GM19193 (cell line): ENCODE data around the gene GPR3.

Source experiments
- POLR2A ChIP-seq: IDR thresholded peaks from 4 replicates; pipeline ENCODE4 v1.6.1; 2011; ENCODE audit not compliant: insufficient read depth, insufficient read length; ENCODE audit errors: extremely low read depth

Gene GPR3

GRCh38 chr1:27366113-27366410, 26.4 kb upstream of the GPR3 start:
- no peak for TF ChIP-seq POLR2A

DNA sequence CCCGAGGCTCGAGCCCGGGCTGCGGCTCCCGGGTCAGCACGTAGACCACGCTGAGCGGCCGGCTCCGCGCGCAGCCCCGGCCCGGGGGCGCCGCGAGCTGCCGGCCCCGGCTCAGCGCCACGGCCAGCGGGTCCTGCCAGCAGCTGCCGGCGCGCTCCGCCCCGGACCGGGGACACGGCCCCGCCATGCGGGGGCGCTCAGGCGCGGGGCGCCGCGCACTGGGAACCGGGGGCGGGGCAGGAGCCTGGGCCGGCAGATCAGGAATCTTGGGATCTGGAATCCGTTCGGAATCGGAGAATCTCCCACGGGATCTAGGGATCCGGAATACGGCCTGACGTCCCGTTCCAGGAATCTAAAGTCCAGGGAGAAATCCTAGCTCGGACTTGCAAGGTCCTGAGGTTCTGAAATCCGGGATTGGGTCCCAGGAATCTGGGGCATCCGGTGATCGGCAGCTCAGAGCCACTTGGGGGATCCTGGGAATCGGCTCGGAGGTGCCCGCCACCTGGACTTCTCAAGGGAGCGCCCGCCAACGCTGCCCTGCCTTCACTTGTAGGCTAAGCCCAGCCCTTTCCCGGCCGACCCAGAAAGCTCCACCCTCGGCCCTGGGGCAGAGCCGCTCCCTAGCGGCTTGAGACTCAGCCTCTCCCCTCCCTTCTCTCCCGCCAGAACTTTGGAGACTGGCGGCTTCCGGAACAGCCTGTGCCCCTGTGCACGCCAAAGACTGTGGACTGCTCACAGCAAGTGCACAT, 25.8 kb upstream of the GPR3 start, which contains the start of gene MAP3K6:
Gene MAP3K6 (minus strand): TSS at position 551 of the 749 bp plus-strand sequence. CDS start 364 bp downstream, at position 187.
- TF ChIP-seq POLR2A, result no peak

DNA sequence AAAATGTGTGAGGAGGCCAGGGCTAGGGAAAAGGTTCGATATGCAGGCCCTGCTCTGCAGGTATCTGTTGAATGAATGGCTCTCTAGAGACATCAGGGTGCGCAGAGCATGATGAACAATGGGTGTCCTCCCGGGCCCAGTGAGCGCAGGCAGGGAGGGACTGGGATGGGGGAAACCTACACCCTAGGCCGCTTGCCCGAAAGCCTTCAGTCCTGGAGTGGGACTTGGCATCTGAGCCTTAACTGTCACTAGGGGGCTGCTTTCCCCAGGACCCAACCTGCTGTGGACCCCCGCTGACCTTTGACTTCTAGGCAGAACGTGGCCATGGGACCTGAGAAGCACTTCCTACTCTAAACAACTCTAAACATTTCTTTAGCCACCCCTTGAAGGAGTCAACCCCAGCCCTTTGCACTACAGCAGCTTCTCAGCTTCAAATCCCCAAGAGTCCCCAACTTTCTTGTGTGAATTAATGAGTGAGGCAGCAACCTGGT, 25.2 kb upstream of the GPR3 start:
- no peak for TF ChIP-seq POLR2A

GRCh38 chr1:27368869-27369582, 23.4 kb upstream of the GPR3 start:
- no peak for TF ChIP-seq POLR2A

- TF ChIP-seq POLR2A, result no peak
Measured at GRCh38 chr1:27372022-27372807, 20.2 kb upstream of the GPR3 start.

GRCh38 chr1:27372808-27373690, 19.4 kb upstream of the GPR3 start:
- TF ChIP-seq POLR2A, result no peak

DNA sequence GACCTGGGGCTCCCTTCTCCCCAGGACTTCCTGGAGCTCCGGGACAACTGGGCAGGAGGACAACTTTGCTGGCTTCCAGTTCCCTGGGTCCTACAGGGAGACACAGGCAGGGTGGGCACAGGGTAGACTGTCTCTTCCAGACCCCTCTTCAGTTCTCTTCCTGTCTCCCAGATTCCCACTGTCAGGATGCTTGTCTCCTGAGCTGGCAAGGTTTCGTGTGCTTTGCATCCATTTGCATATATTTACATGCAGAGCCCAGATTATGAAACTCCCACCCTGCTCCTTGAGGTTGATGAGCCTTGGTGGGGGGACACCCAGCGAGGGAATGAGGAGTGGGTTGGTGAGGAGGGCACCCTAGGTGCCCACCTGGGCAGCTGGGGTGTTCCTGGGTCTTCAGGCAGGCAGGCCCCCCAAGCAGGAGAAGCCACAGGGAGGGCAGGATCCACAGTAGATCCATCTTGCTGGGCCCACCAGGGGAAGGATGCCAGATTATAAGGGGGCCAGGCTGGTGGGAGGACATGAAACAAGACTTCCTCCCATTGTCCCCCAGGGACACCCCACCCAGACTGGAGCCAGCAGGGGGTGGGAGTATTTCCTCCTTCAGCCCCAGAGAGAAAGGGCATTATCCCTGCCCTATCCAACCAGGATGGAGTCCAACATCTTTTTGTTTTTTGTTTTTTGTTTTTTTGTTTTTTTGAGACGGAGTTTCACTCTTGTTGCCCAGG, 17.9 kb upstream of the GPR3 start, which contains the start of gene FCN3:
Gene FCN3 (minus strand): TSS at position 463 of the 725 bp plus-strand sequence. CDS start 6 bp downstream, at position 457.
- TF ChIP-seq POLR2A, result no peak

GRCh38 chr1:27377760-27378495, 14.5 kb upstream of the GPR3 start:
- TF ChIP-seq POLR2A, result no peak

GRCh38 chr1:27379564-27380122, 12.8 kb upstream of the GPR3 start:
- no peak for TF ChIP-seq POLR2A

DNA sequence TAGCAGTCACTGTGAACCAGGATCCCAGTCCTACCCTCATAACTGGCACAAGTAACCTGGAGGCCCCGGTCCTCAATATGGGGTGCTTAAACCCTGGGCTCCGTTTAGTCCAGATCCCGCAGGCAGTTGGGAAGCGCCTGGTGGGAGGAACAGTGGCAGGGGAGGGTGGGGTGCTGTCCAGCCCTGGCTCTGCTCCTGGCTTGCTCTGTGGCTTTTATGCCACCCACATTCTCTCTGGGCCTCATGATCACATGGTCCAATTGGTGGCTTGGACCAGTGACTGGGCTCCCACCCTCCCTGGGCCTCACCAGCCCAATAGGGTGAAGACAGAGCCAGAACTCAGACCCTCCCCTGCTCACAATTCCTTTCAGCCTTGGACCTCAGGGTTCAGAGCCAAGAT, 12.2 kb upstream of the GPR3 start:
- TF ChIP-seq POLR2A, result no peak

DNA sequence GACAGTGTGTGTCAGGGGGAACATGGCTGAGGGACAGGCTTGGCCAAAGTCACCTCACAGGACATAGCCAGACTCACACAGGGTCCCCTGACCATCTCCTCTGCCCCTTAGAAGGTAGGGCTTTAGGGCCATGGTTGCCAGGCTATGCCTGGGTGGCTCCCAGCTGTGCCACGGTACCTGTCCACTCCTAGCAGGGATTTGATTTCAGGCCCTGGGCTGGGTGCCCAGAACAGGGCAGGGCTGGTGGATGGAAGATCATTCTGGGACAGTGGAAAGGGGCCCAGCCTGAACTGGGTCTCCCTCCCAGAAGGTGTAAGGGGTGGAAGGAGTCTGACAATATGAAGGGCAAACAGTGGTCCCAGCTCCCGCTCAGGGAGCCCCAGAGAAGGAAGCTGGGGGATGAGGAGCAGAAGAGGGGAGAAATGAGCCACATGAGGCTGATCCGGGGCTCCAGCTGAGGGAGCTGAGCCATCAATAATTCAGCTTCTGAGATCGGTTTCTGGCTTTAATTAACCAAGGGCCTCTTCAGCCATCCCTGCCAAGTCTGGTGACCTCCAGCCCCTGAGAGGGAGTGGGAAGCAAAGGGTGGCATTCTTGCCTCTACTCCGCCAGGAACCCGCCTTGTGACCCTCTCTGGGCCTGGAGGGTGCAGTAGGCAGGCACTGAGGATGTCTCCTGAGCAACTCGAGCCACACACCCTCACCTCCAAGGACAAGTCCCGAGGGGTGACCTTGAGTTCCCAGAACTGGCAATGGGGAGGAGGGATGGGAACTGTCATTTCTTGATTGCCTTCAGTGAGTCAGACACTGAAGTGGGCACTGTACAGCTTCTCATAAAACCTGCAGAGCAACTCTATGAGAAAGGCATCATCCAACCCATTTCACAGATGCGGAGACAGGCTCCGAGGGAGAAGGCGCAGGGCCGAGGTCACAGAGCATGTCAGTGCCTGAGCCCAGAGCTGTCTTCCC, 11.4 kb upstream of the GPR3 start:
- no peak for TF ChIP-seq POLR2A
